HFFc6 (cell line): ENCODE measurements around the gene TAPT1. TPM values are rescaled to one million over a fixed set of nuclear protein-coding genes. Genes with fewer than 3 reads are reported as not detected.

Experiments
- DNase-seq: peaks from one replicate; pipeline ENCODE4 v3.0.0-alpha.2; 2018
- H3K27ac Mint-ChIP-seq: 2 replicates; pipeline ENCODE4 v1.8.0; 2020; ENCODE audit warnings: mild to moderate bottlenecking, mixed read lengths
- H3K27me3 Mint-ChIP-seq: 2 replicates; pipeline ENCODE4 v1.8.0; 2021; ENCODE audit warnings: mild to moderate bottlenecking, moderate library complexity, mixed read lengths; ENCODE audit not compliant: insufficient read depth
- H3K36me3 Mint-ChIP-seq: 2 replicates; pipeline ENCODE4 v1.8.0; 2021; ENCODE audit warnings: low read depth, mixed read lengths
- H3K4me1 Mint-ChIP-seq: 2 replicates; pipeline ENCODE4 v1.8.0; 2020; ENCODE audit warnings: low read depth, mixed read lengths
- H3K4me3 Mint-ChIP-seq: 2 replicates; pipeline ENCODE4 v1.8.0; 2020; ENCODE audit warnings: mild to moderate bottlenecking, moderate library complexity, mixed read lengths
- H3K9me3 Mint-ChIP-seq: 2 replicates; pipeline ENCODE4 v1.8.0; 2020; ENCODE audit warnings: mild to moderate bottlenecking, mixed read lengths
- total RNA-seq, 6 experiments: library from RNA; stranded (reverse); fragmentation: NEBNext Ultra II Directional; extraction: Animal tissue kit (Norgen Biotek cat#: 25700); gene quantifications; 2 replicates in 1 of 6; 3 replicates in 5 of 6; pipeline ENCODE4 v1.2.3, GENCODE V29; 2021
- TF ChIP-seq, protein P1 (sequence below): fragments of 200-600 bp; sonication (generic); IDR thresholded peaks from 2 replicates; pipeline ENCODE4 v1.5.0; 2021; ENCODE audit warnings: antibody characterized with exemption, mild to moderate bottlenecking

TAPT1 gene
- total RNA-seq, 6 experiments from 2014 or later: 11.8 to 17.9 (median 15.3) TPM

DNA sequence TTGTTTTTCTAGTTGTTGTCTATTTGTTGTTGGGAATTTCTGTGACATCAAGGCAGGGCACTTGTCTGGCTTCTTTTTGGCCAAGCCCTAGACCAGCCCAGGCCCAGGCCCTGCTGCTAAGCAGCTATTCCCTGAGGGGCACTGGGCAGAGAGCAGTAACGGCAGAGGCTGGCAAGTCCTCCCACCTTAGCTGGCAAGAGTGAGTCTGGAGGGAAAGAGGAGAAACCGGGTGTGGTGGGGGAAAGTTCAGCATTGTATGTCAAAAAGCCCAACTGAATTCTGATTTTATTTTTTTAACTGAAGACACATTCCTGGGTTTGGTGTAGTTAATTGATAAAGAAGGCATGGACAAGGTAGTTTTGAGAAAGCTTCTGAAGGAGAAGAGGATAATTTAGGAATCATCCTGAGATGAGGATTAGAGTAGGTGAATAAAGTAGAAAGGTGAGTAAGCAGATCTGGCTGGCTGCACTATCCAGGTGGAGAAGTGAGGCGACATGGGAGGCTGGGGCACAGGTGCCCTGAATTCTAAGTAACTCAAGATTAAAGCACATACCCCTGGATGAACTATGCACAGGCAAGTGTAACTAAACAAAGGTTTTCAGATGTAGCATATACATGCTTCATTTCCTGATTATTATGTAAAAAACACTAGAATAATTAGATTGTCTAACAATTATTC lies 57.4 kb downstream of the TAPT1 start:
- no peak overlapping the region for H3K4me3 Mint-ChIP-seq
- H3K9me3 Mint-ChIP-seq: no peaks in the 10 kb centered on the region
- TF ChIP-seq, protein P1, sequence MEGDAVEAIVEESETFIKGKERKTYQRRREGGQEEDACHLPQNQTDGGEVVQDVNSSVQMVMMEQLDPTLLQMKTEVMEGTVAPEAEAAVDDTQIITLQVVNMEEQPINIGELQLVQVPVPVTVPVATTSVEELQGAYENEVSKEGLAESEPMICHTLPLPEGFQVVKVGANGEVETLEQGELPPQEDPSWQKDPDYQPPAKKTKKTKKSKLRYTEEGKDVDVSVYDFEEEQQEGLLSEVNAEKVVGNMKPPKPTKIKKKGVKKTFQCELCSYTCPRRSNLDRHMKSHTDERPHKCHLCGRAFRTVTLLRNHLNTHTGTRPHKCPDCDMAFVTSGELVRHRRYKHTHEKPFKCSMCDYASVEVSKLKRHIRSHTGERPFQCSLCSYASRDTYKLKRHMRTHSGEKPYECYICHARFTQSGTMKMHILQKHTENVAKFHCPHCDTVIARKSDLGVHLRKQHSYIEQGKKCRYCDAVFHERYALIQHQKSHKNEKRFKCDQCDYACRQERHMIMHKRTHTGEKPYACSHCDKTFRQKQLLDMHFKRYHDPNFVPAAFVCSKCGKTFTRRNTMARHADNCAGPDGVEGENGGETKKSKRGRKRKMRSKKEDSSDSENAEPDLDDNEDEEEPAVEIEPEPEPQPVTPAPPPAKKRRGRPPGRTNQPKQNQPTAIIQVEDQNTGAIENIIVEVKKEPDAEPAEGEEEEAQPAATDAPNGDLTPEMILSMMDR: no peak
- peaks cover 10% of the 10 kb centered on the region for H3K36me3 Mint-ChIP-seq
- no peaks in the 10 kb centered on the region for H3K4me1 Mint-ChIP-seq
- no peak overlapping the region for H3K27ac Mint-ChIP-seq
- DNase-seq: no peak
- H3K27me3 Mint-ChIP-seq: no peaks in the 10 kb centered on the region

DNA sequence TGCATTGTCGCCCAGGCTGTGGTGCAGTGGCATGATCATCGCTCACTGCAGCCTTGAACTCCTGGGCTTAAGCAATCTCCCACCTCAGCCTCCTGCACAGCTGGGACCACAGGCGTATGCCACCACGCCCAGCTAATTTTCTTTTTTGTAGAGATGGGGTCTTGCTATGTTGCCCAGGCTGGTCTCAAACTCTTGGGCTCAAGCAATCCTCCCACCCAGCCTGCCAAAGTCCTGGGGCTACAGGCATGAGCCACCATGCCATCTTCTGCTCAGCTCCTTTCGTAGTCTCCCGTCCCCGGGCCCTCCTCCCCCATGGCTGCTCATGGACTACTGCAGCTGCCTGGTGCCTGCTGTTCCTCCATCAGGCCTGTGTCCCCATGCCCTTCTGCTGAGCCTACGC lies 58.1 kb downstream of the TAPT1 start:
- H3K4me3 Mint-ChIP-seq: no peak overlapping the region
- peaks cover 10% of the 10 kb centered on the region for H3K36me3 Mint-ChIP-seq
- no peaks in the 10 kb centered on the region for H3K4me1 Mint-ChIP-seq
- H3K9me3 Mint-ChIP-seq: no peaks in the 10 kb centered on the region
- H3K27ac Mint-ChIP-seq: no peak overlapping the region
- TF ChIP-seq, protein P1: no peak
- H3K27me3 Mint-ChIP-seq: no peaks in the 10 kb centered on the region
- no peak for DNase-seq

DNA sequence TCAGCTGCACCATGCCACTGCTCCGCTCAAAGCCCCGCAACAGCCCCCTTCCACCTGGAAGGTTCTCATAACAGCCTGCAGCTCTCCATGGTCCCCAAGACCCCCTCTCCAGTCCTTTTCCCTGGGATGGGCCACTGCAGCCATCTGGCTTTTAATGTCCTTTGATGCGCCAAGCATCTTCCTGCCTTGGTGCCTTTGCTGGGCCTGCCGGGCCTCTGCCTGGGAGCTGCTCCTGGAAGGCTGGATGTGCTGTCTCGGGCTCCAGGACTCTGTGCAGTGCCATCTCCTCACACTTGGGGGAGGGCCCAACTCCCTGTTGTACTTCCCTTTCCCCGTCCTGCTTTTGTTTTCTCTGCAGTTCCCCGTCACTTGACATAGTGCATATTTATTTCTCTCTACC lies 60.3 kb downstream of the TAPT1 start:
- Mint-ChIP-seq H3K36me3 (peaks cover 10% of the 10 kb centered on the region), H3K4me3 (no peak overlapping the region), H3K4me1 (no peaks in the 10 kb centered on the region), H3K9me3 (no peaks in the 10 kb centered on the region), H3K27ac (no peak overlapping the region), H3K27me3 (no peaks in the 10 kb centered on the region)
- TF ChIP-seq, protein P1: no peak
- DNase-seq: no peak

DNA sequence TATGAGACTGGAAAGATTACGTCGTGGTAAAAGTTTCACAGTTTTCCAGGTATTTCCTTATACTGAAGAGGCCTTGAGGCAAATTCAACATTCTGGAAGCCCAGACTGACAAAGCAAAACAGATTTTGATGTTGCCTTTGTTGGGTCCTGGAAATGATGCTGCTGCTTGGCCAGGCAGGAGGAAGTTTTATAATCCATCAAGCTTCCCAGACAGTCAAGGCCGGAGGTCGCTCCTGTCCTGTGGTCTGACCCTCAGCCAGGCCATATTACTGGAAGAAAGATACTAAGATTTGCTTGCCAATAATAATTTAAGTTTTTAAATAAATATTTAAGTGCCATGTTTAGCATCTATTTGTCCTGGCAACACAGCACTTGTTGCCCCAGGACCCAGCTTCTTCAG lies 63.4 kb downstream of the TAPT1 start:
- H3K27ac Mint-ChIP-seq: no peak overlapping the region
- H3K4me3 Mint-ChIP-seq: no peak overlapping the region
- 0 out of 2 replicates have a peak, but pooled peaks cover 10% of the 10 kb centered on the region for H3K36me3 Mint-ChIP-seq
- DNase-seq: no peak
- TF ChIP-seq, protein P1: no peak
- H3K9me3 Mint-ChIP-seq: no peaks in the 10 kb centered on the region
- H3K27me3 Mint-ChIP-seq: no peaks in the 10 kb centered on the region
- no peaks in the 10 kb centered on the region for H3K4me1 Mint-ChIP-seq

DNA sequence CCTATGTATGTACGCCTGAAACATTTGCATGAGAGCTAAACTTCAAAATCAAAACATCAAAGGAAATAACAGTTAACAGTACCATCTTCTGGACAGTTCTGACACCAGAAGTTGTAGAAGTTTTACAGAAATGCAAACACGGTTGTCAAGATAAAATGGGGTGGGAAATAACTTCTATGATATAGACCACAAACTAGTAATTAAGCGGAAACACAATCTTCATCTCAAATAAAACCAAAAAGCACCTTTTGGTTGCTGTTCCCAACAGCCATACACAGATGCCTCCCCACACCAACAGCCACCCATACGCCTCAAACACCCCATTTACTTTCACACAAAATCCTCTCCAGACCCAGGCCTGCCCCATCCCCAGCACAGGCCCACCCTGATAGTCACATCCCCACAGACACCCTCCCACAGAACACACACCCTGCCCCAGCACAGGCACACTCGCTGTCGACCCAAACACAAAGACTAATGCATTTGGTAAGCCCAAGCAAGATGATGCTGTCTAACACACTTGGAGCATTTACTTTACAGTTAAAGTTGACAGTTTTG lies 64.3 kb downstream of the TAPT1 start:
- no peaks in the 10 kb centered on the region for H3K9me3 Mint-ChIP-seq
- 0 out of 2 replicates have a peak, but pooled peaks cover 10% of the 10 kb centered on the region for H3K36me3 Mint-ChIP-seq
- no peaks in the 10 kb centered on the region for H3K27me3 Mint-ChIP-seq
- DNase-seq: no peak
- TF ChIP-seq, protein P1: no peak
- H3K4me1 Mint-ChIP-seq: no peaks in the 10 kb centered on the region
- no peak overlapping the region for H3K27ac Mint-ChIP-seq
- no peak overlapping the region for H3K4me3 Mint-ChIP-seq
